HEK293 (cell line): ENCODE results near the gene ART5.

Experiments used
- SETDB1 ChIP-seq: IDR thresholded peaks from one replicate; pipeline ENCODE4 v1.6.1; 2017; ENCODE audit warnings: mild to moderate bottlenecking, low read length, moderate library complexity, mixed read lengths; ENCODE audit not compliant: insufficient read length
- ZNF121 ChIP-seq: fragments of 450-650 bp; formaldehyde crosslinking; IDR thresholded peaks from 2 replicates; pipeline ENCODE4 v1.5.1; 2016; ENCODE audit warnings: missing biosample characterization, missing genetic modification characterization
- TF ChIP-seq, protein P1 (sequence below): fragments of 450-650 bp; formaldehyde crosslinking; IDR thresholded peaks from 2 replicates; pipeline ENCODE4 v1.5.1; 2016; ENCODE audit warnings: missing biosample characterization, missing genetic modification characterization

- TF ChIP-seq, protein P1, sequence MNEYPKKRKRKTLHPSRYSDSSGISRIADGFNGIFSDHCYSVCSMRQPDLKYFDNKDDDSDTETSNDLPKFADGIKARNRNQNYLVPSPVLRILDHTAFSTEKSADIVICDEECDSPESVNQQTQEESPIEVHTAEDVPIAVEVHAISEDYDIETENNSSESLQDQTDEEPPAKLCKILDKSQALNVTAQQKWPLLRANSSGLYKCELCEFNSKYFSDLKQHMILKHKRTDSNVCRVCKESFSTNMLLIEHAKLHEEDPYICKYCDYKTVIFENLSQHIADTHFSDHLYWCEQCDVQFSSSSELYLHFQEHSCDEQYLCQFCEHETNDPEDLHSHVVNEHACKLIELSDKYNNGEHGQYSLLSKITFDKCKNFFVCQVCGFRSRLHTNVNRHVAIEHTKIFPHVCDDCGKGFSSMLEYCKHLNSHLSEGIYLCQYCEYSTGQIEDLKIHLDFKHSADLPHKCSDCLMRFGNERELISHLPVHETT (tag by site-specific recombination): no peak
- TF ChIP-seq SETDB1 (no peak), ZNF121 (tag by site-specific recombination) (no peak)
Observed at GRCh38 chr11:3669128-3669527, 27.3 kb upstream of the ART5 start.
